ENCODE results near the gene CCNQ.

DNA sequence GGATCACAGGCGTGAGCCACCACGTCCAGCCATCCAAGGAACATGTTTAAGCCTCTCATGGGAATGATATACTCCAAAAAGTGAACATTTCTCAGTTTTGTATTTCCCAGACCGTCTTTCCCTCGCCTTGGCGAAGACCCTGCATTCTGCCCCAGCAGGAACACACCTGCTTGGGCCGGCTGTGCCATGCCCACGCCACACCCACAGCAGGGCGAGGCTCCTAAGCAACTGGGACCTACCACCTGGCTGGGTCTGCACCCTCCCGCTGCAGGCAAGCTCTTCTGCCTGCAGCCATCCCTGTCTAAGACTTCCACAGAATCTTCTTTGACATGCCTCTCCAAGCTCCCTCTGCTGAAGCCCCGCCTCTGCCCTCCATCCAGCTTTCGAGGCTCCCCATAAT, 3.6 kb downstream of the CCNQ start:
- TF ChIP-seq, protein P1, sequence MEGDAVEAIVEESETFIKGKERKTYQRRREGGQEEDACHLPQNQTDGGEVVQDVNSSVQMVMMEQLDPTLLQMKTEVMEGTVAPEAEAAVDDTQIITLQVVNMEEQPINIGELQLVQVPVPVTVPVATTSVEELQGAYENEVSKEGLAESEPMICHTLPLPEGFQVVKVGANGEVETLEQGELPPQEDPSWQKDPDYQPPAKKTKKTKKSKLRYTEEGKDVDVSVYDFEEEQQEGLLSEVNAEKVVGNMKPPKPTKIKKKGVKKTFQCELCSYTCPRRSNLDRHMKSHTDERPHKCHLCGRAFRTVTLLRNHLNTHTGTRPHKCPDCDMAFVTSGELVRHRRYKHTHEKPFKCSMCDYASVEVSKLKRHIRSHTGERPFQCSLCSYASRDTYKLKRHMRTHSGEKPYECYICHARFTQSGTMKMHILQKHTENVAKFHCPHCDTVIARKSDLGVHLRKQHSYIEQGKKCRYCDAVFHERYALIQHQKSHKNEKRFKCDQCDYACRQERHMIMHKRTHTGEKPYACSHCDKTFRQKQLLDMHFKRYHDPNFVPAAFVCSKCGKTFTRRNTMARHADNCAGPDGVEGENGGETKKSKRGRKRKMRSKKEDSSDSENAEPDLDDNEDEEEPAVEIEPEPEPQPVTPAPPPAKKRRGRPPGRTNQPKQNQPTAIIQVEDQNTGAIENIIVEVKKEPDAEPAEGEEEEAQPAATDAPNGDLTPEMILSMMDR (conservative IDR thresholded peaks at IDR 0.05; ENCODE audit: low read depth, low read length) = no peak
- TF ChIP-seq EZH2 (IDR thresholded peaks at IDR 0.05; ENCODE audit: borderline replicate concordance, low read depth, low read length, poor library complexity, severe bottlenecking) = no peak

Data from A673 (cell line).